T-cell (primary cell): Measurements from ENCODE around the gene CHAD. TPM values are rescaled to one million over a fixed set of nuclear protein-coding genes. Genes with fewer than 3 reads are reported as not detected.

Experiments
- ATAC-seq, 4 experiments: fragments of 200-7000 bp in 3 of 4; fragments of 150-1000 bp in 1 of 4; cut with Tn5 transposase; replicated peaks in 1 of 4; 1 replicate in 3 of 4; 2 replicates in 1 of 4; pipeline ENCODE4 v1.10.0; 2021; ENCODE audit warnings: moderate library complexity in 3 of 4, mild to moderate bottlenecking in 2 of 4, moderate number of reproducible peaks in 1 of 4
- CTCF ChIA-PET, 2 donors: fragments of 300-600 bp; sonication (Branson Sonifier 250); formaldehyde crosslinking; loops; one replicate each; lab custom pipeline; 2022; ENCODE audit warnings: antibody characterized with exemption in 2 of 2; lab: Charles Lee
- POLR2A ChIA-PET, 2 donors: fragments of 300-600 bp; sonication (Branson Sonifier 250); formaldehyde crosslinking; loops; one replicate each; lab custom pipeline; 2022; ENCODE audit warnings: antibody characterized with exemption in 2 of 2; lab: Charles Lee
- DNase-seq, 35 experiments: peaks; one replicate each; pipeline versions ENCODE4 v3.0.0 to v3.0.0-alpha.2; 2013 to 2023
- H3K27ac ChIP-seq: one replicate; pipeline ENCODE4 v1.5.1; 2013; ENCODE audit warnings: low read length
- H3K27me3 ChIP-seq, 2 experiments: replicated peaks in 1 of 2; 1 replicate in 1 of 2; 2 replicates in 1 of 2; pipeline versions ENCODE4 v1.6.1 to v1.7.0; 2013; ENCODE audit warnings: low read length in 1 of 2, mixed read lengths in 1 of 2; ENCODE audit not compliant: control insufficient read depth in 2 of 2, insufficient read depth in 2 of 2; ENCODE audit errors: extremely low read depth in 1 of 2
- H3K36me3 ChIP-seq, 2 donors: 1 replicate in 1 of 2; 2 replicates in 1 of 2; pipeline versions ENCODE4 v1.6.1 to v1.7.0; 2013; ENCODE audit warnings: low read length in 1 of 2; ENCODE audit not compliant: control insufficient read depth in 2 of 2, insufficient read depth in 1 of 2; ENCODE audit errors: extremely low read depth in 1 of 2
- H3K4me1 ChIP-seq, 2 experiments: 1 replicate in 1 of 2; 2 replicates in 1 of 2; pipeline versions ENCODE4 v1.6.1 to v1.7.0; 2013; ENCODE audit warnings: low read length in 2 of 2, mixed read lengths in 1 of 2; ENCODE audit not compliant: insufficient read depth in 2 of 2, control insufficient read depth in 1 of 2; ENCODE audit errors: extremely low read depth in 1 of 2
- H3K4me3 ChIP-seq, 2 donors: 1 replicate in 1 of 2; 2 replicates in 1 of 2; pipeline versions ENCODE4 v1.5.1 to v1.7.0; 2013; ENCODE audit warnings: mild to moderate bottlenecking in 2 of 2, low read length in 1 of 2, moderate library complexity in 1 of 2; ENCODE audit not compliant: control insufficient read depth in 1 of 2; ENCODE audit errors: extremely low read depth in 1 of 2
- H3K9me3 ChIP-seq: 2 replicates; pipeline ENCODE4 v1.7.0; 2013
- H3K27ac Mint-ChIP-seq, 2 donors: one replicate each; pipeline ENCODE4 v1.8.0; 2020 to 2021; ENCODE audit warnings: mild to moderate bottlenecking in 2 of 2, mixed read lengths in 2 of 2
- H3K27me3 Mint-ChIP-seq, 2 donors: one replicate each; pipeline ENCODE4 v1.8.0; 2021 to 2022; ENCODE audit warnings: mixed read lengths in 2 of 2
- H3K36me3 Mint-ChIP-seq: one replicate; pipeline ENCODE4 v1.8.0; 2021; ENCODE audit warnings: mixed read lengths
- H3K4me1 Mint-ChIP-seq, 3 donors: one replicate each; pipeline ENCODE4 v1.8.0; 2020 to 2022; ENCODE audit warnings: mixed read lengths in 3 of 3, mild to moderate bottlenecking in 1 of 3
- H3K4me3 Mint-ChIP-seq, 3 donors: one replicate each; pipeline ENCODE4 v1.8.0; 2020 to 2022; ENCODE audit warnings: mild to moderate bottlenecking in 3 of 3, mixed read lengths in 3 of 3, moderate library complexity in 3 of 3
- H3K9me3 Mint-ChIP-seq, 3 donors: one replicate each; pipeline ENCODE4 v1.8.0; 2020 to 2022; ENCODE audit warnings: mixed read lengths in 3 of 3
- WGBS: methylation state at CpG from one replicate; pipeline ENCODE4 v1.1.5; 2013; ENCODE audit warnings: missing lambda C conversion rate; ENCODE audit not compliant: insufficient coverage; 5-methylcytosine and 5-hydroxymethylcytosine counted together
- total RNA-seq, 35 experiments: library from RNA in 6 of 35; stranded (reverse) in 6 of 35; fragments of 120-200 nt in 1 of 35; gene quantifications; one replicate each; pipeline versions ENCODE4 v1.2.1 to v1.2.4 and lab custom pipeline; 2013 to 2026

The CHAD gene
- total RNA-seq, 5 donors from 2014 or later (not counting 1 experiment from before 2014, with no cell fraction given): not detected

DNA sequence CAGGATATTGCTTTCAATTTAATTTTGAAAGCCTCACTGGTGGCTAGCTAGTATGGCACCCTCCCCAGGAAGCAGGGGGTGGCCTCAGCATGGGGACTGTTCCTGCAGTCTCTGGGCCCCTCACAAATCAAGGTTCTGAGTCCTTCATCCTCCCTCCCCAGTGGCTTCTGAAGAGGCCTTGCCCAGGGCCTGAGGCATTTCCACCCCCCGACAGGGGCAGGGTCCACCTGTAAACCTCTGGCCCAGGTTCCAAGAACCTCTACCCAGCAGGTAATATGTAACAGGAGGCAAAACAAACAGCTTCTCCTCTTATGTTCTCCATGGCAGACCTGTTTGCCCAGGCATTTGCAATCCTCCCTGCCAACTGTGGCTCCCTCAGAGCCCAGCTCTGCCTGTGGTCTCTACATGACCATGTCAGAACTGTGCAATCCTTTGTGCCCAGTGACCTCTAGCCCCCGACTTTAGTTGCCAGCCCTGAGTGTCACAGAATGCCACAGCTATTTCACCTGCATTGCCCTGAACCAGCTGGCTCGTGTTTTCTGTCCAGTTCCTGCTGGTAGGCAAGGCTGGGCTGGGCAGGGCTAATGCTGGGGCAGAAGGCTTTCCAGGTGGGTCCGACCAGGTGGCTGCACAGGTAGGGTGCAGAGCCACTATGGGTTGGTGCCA lies 28.4 kb downstream of the CHAD start:
- ATAC-seq: no peak
- ChIA-PET POLR2A (no interaction called here), CTCF (no interaction called here)
- Mint-ChIP-seq H3K4me3 (no peak overlapping the region), H3K27ac (no peak overlapping the region), H3K9me3 (no peaks in the 10 kb centered on the region), H3K36me3 (peaks cover 3% of the 10 kb centered on the region), H3K27me3 (no peaks in the 10 kb centered on the region), H3K4me1 (no peaks in the 10 kb centered on the region)
- no peak overlapping the region for H3K27ac ChIP-seq
- H3K4me1 ChIP-seq: no peaks in the 10 kb centered on the region
- H3K9me3 ChIP-seq: no peaks in the 10 kb centered on the region
- H3K27me3 ChIP-seq: no peaks in the 10 kb centered on the region
- WGBS: 86% methylated on average over 2 of the region's 4 CpGs
- DNase-seq: no peak
- no peak overlapping the region for H3K4me3 ChIP-seq
- H3K36me3 ChIP-seq: no peaks in the 10 kb centered on the region

DNA sequence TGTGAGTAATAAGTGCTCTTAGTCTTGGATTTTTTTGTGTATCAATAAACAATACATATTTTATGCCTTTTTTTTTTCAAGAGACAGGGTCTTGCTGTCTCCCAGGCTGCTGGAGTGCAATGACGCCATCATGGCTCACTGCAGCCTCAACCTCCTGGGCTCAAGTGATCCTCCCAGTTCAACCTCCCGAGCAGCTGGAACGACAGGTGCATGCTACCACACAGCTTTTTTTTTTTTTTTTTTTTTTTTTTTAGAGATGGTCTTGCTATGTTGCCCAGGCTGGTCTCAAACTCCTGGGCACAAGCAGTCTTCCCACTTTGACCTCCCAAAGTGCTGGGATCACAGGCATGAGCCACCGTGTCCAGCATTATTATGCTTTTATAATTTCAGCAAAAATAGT lies 29.7 kb downstream of the CHAD start:
- peaks cover 0 to under 1% (median 0%) of the 10 kb centered on the region in 3 donors for H3K4me1 Mint-ChIP-seq
- H3K9me3 Mint-ChIP-seq: no peaks in the 10 kb centered on the region
- no peak for ATAC-seq
- Histone ChIP-seq H3K36me3 (no peaks in the 10 kb centered on the region), H3K27ac (no peak overlapping the region), H3K4me1 (peaks cover 0 to 1% of the 10 kb centered on the region in 2 experiments), H3K9me3 (no peaks in the 10 kb centered on the region), H3K27me3 (no peaks in the 10 kb centered on the region), H3K4me3 (no peak overlapping the region)
- H3K4me3 Mint-ChIP-seq: no peak overlapping the region
- CTCF ChIA-PET: no interaction called here
- no peak for DNase-seq
- H3K27me3 Mint-ChIP-seq: no peaks in the 10 kb centered on the region
- H3K27ac Mint-ChIP-seq: no peak overlapping the region
- peaks cover 3% of the 10 kb centered on the region for H3K36me3 Mint-ChIP-seq
- 100% methylated on average over 1 of the region's 4 CpGs for WGBS
- POLR2A ChIA-PET: no interaction called here

DNA sequence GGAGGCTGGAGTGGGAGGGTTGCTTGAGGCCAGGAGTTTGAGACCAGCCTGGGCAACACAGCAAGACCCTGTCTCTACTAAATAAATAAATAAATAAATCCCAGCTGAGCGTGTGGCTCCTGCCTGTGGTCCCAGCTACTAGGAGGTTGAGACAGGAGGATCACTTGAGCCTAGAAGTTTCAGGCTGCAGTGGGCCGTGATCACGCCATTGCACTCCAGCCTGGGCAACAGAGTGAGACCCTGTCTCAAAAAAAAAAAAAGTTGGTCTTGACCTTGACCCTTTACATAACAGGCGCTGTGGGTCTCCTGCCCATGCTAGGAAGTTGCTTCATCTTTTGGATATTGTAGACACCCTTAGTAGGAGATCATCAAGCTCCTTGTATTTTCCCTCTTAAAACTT lies 31.3 kb downstream of the CHAD start:
- DNase-seq: no peak
- 100% methylated on average over 4 of the region's 4 CpGs for WGBS
- no peak overlapping the region for H3K27ac ChIP-seq
- H3K4me3 ChIP-seq: no peak overlapping the region
- Mint-ChIP-seq H3K36me3 (peaks cover 5% of the 10 kb centered on the region), H3K27ac (no peak overlapping the region), H3K4me1 (peaks cover 0 to 1% (median 0%) of the 10 kb centered on the region in 3 donors), H3K9me3 (no peaks in the 10 kb centered on the region), H3K27me3 (no peaks in the 10 kb centered on the region), H3K4me3 (no peak overlapping the region)
- H3K27me3 ChIP-seq: no peaks in the 10 kb centered on the region
- CTCF ChIA-PET: no interaction called here
- no peaks in the 10 kb centered on the region for H3K36me3 ChIP-seq
- ATAC-seq: no peak
- peaks cover 0 to 3% of the 10 kb centered on the region in 2 experiments for H3K4me1 ChIP-seq
- H3K9me3 ChIP-seq: no peaks in the 10 kb centered on the region
- POLR2A ChIA-PET: interaction anchor here in 1 of 2 donors (0.5 kb wide), 1 partner anchor 11 kb away, joined by 3 read pairs; the partner anchor contains the start of gene ACSF2

DNA sequence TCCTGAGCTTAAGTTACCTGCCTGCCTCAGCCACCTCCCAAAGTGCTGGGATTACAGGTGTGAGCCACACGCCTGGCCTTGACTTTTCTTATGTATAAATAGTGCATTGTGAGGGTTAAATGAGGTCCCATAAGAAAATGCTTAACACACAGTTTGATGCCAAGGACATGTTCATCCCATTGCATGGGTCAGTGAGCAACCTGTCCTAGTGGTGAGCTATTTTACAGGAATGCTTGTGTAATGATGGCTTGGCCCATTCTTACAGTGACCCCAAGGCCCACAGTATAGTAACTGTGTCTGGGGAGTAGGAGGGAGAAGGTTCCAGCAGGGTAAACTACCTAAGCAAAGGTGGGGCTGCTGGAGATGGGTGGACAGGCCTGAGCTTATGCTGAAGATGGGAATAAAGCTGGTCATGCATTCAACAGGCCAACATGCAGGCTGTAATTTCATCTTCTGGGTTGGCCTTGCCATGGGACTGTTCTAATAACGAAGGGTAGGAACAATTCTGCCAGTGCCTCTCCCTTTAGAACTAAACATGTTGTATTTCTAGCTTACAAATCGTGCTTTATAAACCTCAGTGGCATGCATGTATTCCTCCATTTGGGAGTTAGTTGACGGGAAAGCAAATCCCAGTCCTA lies 36.4 kb downstream of the CHAD start:
- DNase-seq: no peak
- ChIA-PET CTCF (interaction anchor here in 1 of 2 donors (1.6 kb wide), 1 partner anchor 35 kb away, joined by 5 read pairs; the partner anchor contains the start of gene LRRC59), POLR2A (interaction anchor here in 1 of 2 donors (0.6 kb wide), 2 partner anchors 11 to 35 kb away, joined by 3 read pairs; partner anchors contain the start of gene LRRC59)
- H3K9me3 ChIP-seq: no peaks in the 10 kb centered on the region
- no peaks in the 10 kb centered on the region for H3K27me3 ChIP-seq
- no peak overlapping the region for H3K27ac Mint-ChIP-seq
- no CpG with 5 or more reads among the region's 4 CpGs for WGBS
- no peaks in the 10 kb centered on the region for H3K9me3 Mint-ChIP-seq
- H3K36me3 ChIP-seq: no peaks in the 10 kb centered on the region
- no peak overlapping the region for H3K27ac ChIP-seq
- H3K4me3 ChIP-seq: no peak overlapping the region
- peaks cover 7% of the 10 kb centered on the region for H3K36me3 Mint-ChIP-seq
- peaks cover 11 to 12% (median 11%) of the 10 kb centered on the region in 3 donors for H3K4me1 Mint-ChIP-seq
- peaks cover 0 to 9% of the 10 kb centered on the region in 2 experiments for H3K4me1 ChIP-seq
- H3K4me3 Mint-ChIP-seq: no peak overlapping the region
- no peaks in the 10 kb centered on the region for H3K27me3 Mint-ChIP-seq
- no peak for ATAC-seq

DNA sequence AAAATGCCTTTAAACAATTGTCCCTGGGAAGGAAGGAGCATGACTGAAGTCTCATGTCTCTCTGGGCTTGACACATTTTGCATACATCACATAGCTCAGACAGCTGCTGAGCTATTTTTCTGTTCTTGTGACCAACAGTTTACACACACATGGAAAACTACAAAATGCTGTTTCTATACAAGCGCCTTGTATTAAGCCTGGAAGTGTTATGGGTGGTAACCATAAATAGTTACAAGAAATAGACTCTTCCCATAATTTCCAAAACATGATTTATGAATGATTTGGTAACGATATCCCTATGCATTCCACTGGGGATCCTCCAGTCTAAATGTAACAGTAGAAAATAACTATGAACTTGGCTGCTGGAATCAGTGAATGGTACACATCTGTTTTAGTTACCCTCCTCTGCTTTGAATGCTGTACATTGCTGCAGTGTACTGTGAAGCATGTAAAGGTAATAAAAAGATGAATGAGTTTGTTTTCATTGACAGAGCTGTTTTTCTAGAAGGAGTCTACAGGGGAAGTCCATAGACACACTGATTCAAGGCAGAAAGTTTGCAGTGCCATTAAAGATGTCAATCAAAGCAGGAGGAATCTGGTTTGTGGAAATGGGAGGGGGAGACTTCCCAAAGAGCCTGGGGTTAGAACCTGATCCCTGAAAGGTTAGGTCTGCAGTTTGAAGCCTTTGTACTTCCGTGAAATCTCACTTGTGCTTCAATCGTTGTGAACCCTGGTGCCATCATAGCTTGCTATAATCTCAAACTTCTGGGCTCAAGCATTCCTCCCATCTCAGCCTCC lies 37.7 kb downstream of the CHAD start:
- no peaks in the 10 kb centered on the region for H3K27me3 ChIP-seq
- WGBS: 100% methylated on average over 1 of the region's 4 CpGs
- Mint-ChIP-seq H3K4me3 (no peak overlapping the region), H3K4me1 (peaks cover 18 to 20% (median 19%) of the 10 kb centered on the region in 3 donors), H3K27ac (no peak overlapping the region), H3K27me3 (no peaks in the 10 kb centered on the region), H3K9me3 (no peaks in the 10 kb centered on the region), H3K36me3 (peaks cover 7% of the 10 kb centered on the region)
- H3K9me3 ChIP-seq: no peaks in the 10 kb centered on the region
- H3K36me3 ChIP-seq: no peaks in the 10 kb centered on the region
- DNase-seq (no peak), ATAC-seq (no peak)
- peaks cover 3 to 20% of the 10 kb centered on the region in 2 experiments for H3K4me1 ChIP-seq
- ChIA-PET CTCF (interaction anchor here in 1 of 2 donors (1.6 kb wide), 1 partner anchor 34 kb away, joined by 5 read pairs; the partner anchor contains the start of gene LRRC59), POLR2A (no interaction called here)
- H3K27ac ChIP-seq: no peak overlapping the region
- H3K4me3 ChIP-seq: no peak overlapping the region

DNA sequence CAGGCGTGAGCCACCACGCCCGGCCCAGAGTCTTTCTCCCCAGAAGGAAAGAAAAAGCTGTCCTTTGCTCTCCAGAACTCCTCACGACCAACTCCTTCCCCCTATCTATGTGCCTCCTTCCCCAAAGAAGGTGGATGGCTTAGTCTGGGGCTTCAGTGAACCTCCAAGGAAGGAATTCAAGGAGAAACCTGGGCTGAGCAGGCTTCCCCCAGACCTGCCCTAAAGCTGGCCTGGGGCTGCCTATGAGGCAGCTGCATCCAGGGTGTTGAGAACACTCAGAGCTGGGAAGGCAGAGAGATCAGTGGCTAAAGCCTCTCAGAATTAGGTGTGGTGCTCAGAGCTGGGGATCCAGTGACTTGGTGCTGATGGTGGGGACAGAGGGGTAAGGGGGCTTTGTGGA lies 38.9 kb downstream of the CHAD start:
- Mint-ChIP-seq H3K27me3 (no peaks in the 10 kb centered on the region), H3K9me3 (no peaks in the 10 kb centered on the region), H3K4me3 (no peak overlapping the region), H3K27ac (no peak overlapping the region), H3K36me3 (peaks cover 7% of the 10 kb centered on the region), H3K4me1 (peaks cover 23 to 26% (median 25%) of the 10 kb centered on the region in 3 donors)
- no peak overlapping the region for H3K27ac ChIP-seq
- DNase-seq (no peak), ATAC-seq (no peak)
- no peaks in the 10 kb centered on the region for H3K27me3 ChIP-seq
- POLR2A ChIA-PET: no interaction called here
- no peaks in the 10 kb centered on the region for H3K36me3 ChIP-seq
- H3K4me3 ChIP-seq: no peak overlapping the region
- H3K4me1 ChIP-seq: peaks cover 8 to 30% of the 10 kb centered on the region in 2 experiments
- H3K9me3 ChIP-seq: no peaks in the 10 kb centered on the region
- CTCF ChIA-PET: interaction anchor here (0.5 to 0.6 kb wide), 2 partner anchors 106 to 239 kb away, joined by 3 read pairs; no protein-coding TSS in a partner anchor
- 100% methylated on average over 1 of the region's 4 CpGs for WGBS
